IPS-20b (cell line): ENCODE data around the gene CACNB4.

Experiments
- H3K27ac ChIP-seq: one replicate; pipeline ENCODE4 v1.5.1; 2013; ENCODE audit warnings: low read length
- H3K27me3 ChIP-seq: 2 replicates; pipeline ENCODE4 v1.6.1; 2013; ENCODE audit warnings: mild to moderate bottlenecking, low read length, inconsistent platforms; ENCODE audit not compliant: insufficient read depth
- H3K36me3 ChIP-seq: 2 replicates; pipeline ENCODE4 v1.6.1; 2013; ENCODE audit warnings: low read depth, mild to moderate bottlenecking, inconsistent platforms, low read length, moderate library complexity; ENCODE audit not compliant: insufficient read depth
- H3K4me1 ChIP-seq: 2 replicates; pipeline ENCODE4 v1.6.1; 2013; ENCODE audit warnings: mild to moderate bottlenecking, control low read depth, inconsistent platforms, low read length, moderate library complexity; ENCODE audit not compliant: insufficient read depth
- H3K4me3 ChIP-seq: 2 replicates; pipeline ENCODE4 v1.5.1; 2013; ENCODE audit warnings: mild to moderate bottlenecking, low read length, inconsistent platforms
- H3K9ac ChIP-seq: 2 replicates; pipeline ENCODE4 v1.6.1; 2013; ENCODE audit warnings: low read depth, mild to moderate bottlenecking, inconsistent platforms, low read length, moderate library complexity
- H3K9me3 ChIP-seq: 2 replicates; pipeline ENCODE4 v1.6.1; 2013; ENCODE audit warnings: mild to moderate bottlenecking, low read depth, low read length, inconsistent platforms; ENCODE audit not compliant: insufficient read depth

CACNB4 gene

DNA sequence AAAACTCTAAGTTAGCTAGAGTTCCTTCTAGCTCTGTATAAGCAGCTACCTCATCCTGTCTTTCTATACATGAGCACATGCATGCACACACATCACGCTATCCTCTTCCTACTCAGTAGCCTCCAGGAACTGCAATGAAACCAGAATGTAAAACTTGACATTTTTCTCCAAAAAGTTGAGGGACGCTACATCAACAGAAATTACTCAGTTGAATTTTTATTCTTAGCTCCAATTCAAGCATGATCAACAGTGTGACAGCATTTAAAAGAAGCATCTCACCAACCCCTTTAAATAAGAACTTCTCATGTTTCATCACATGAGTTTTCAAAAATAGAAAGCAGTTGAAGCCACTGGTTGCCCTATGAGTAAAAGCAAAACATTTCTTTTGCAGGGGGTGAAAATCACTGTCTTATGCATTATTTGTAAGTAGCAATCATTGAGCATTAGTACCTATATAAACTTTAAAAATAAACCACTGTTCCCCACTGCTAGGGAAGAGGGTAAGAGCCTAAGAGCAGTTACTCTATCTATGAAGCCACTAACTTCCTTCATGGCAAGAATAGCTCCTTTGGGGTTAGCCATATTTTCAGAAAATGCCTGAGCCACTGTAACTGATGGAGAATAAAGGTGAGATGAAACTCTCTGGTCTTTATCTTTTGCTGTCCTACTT, 192.7 kb downstream of the CACNB4 start:
- H3K27me3 ChIP-seq = no peaks in the 10 kb centered on the region
- no peak overlapping the region for H3K9ac ChIP-seq

DNA sequence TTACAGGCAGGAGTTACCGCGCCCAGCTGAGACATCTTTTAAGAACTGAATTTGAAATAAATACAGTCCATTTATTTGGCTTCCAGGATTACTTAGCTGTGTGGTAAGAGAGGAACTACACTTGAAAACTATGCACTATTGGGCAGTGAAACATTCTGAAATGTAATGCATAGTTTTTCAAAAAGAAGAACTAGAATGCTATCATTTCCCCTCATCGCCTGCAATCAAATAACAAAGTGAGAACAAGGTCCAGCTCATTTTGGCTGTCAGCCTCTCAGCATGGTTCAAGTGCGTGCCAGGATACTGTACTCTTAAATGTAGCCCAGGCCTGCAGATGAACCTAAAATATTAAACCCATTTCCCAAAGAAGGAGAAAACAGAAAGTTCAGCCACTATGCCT, 194.0 kb downstream of the CACNB4 start:
- Histone ChIP-seq H3K27me3 (no peaks in the 10 kb centered on the region), H3K9ac (no peak overlapping the region), H3K4me1 (peaks cover 7% of the 10 kb centered on the region; the same call in 1 of the 2 replicates), H3K36me3 (no peaks in the 10 kb centered on the region), H3K4me3 (no peak overlapping the region), H3K27ac (no peak overlapping the region), H3K9me3 (no peaks in the 10 kb centered on the region)

More for the DNA sequence above, 192.7 kb downstream of the CACNB4 start:
- H3K9me3 ChIP-seq = no peaks in the 10 kb centered on the region
- peaks cover 7% of the 10 kb centered on the region; the same call in 1 of the 2 replicates for H3K4me1 ChIP-seq
- H3K4me3 ChIP-seq = no peak overlapping the region
- H3K36me3 ChIP-seq = no peaks in the 10 kb centered on the region
- H3K27ac ChIP-seq = no peak overlapping the region

DNA sequence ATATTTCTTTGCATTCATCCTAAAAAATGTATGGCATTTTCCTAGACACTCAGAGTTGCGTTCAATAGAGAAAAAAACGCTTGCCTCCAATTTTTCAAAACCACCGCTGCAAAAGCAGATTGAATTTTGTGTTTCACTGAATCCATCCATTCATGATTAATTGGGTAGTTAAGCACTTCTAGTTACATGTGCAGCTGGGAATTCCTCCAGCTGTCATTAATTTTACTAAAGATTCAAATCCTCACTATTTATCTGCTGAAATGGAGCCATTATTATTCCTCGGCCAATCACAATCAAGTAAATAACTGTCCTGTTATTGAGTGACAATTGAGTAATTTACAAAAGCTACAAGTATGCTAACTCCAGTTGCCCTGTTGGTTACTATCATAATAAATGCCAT, 194.8 kb downstream of the CACNB4 start:
- H3K4me3 ChIP-seq = no peak overlapping the region
- H3K9ac ChIP-seq = no peak overlapping the region
- H3K4me1 ChIP-seq = peaks cover 7% of the 10 kb centered on the region; the same call in 1 of the 2 replicates
- no peaks in the 10 kb centered on the region for H3K27me3 ChIP-seq
- H3K27ac ChIP-seq = no peak overlapping the region
- no peaks in the 10 kb centered on the region for H3K9me3 ChIP-seq
- no peaks in the 10 kb centered on the region for H3K36me3 ChIP-seq

DNA sequence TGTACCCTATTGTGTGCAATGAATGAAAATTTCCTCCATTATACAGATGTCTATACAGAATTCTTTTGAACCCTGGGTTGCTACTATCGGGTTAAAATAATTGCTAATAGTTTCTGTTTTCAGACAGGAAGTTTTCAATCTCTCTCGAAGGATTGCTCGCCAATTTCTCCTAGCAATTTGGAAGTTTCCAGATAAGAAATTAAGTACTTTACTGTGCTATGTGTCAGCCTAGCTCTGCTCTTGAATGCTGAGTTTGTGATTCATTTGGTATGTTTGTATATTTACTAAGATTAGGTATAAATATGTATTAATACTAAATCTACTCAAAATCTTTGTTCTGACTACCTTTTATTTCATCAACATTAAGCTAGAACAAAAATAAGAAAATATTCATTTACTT, 196.0 kb downstream of the CACNB4 start:
- H3K36me3 ChIP-seq = no peaks in the 10 kb centered on the region
- no peaks in the 10 kb centered on the region for H3K9me3 ChIP-seq
- no peak overlapping the region for H3K27ac ChIP-seq
- H3K27me3 ChIP-seq = no peaks in the 10 kb centered on the region
- no peak overlapping the region for H3K4me3 ChIP-seq
- H3K4me1 ChIP-seq = no peaks in the 10 kb centered on the region
- no peak overlapping the region for H3K9ac ChIP-seq

DNA sequence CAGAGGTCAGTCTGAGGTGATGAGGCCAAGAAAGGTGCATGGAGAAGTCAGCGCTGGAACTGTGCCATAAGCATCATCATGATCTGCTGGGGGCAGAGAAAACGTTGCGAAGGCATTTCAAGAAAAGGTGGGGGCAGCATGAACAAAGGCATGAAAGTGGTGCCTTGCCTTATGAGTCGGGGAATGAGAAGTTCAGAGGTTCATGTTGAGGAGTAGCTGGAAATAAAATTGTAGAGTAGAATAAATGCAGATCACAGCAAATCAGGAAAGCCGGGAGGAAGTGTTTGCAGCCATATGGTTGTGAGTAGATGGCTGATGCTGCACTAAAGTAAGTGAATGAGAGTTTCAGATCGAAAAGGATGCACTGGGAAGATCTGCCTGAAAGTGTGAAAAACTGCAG, 198.5 kb downstream of the CACNB4 start:
- no peaks in the 10 kb centered on the region for H3K4me1 ChIP-seq
- no peaks in the 10 kb centered on the region for H3K27me3 ChIP-seq
- no peak overlapping the region for H3K4me3 ChIP-seq
- no peak overlapping the region for H3K9ac ChIP-seq
- no peaks in the 10 kb centered on the region for H3K9me3 ChIP-seq
- no peaks in the 10 kb centered on the region for H3K36me3 ChIP-seq
- no peak overlapping the region for H3K27ac ChIP-seq

DNA sequence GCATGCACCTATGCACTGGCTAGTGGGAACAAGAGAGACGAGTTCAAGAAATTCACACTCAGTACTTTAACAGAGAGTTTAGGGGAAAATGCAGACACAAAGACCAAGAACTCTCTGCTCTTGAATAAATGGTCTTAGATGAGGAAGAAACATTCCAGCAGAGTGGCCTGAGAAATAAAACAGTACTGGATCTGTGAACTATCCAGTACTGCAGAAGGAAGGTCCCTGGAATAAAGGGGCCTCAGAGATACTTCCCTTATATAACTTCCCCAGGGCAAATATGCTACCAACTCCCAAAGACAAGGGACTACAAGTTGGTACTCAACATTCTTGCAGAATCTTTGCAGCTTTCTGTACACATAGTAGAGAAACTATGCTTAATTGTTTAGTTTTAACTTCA, 199.7 kb downstream of the CACNB4 start:
- no peaks in the 10 kb centered on the region for H3K36me3 ChIP-seq
- no peak overlapping the region for H3K27ac ChIP-seq
- no peak overlapping the region for H3K9ac ChIP-seq
- H3K27me3 ChIP-seq = no peaks in the 10 kb centered on the region
- H3K9me3 ChIP-seq = peaks cover 5% of the 10 kb centered on the region; the same call in 1 of the 2 replicates
- no peaks in the 10 kb centered on the region for H3K4me1 ChIP-seq
- no peak overlapping the region for H3K4me3 ChIP-seq

DNA sequence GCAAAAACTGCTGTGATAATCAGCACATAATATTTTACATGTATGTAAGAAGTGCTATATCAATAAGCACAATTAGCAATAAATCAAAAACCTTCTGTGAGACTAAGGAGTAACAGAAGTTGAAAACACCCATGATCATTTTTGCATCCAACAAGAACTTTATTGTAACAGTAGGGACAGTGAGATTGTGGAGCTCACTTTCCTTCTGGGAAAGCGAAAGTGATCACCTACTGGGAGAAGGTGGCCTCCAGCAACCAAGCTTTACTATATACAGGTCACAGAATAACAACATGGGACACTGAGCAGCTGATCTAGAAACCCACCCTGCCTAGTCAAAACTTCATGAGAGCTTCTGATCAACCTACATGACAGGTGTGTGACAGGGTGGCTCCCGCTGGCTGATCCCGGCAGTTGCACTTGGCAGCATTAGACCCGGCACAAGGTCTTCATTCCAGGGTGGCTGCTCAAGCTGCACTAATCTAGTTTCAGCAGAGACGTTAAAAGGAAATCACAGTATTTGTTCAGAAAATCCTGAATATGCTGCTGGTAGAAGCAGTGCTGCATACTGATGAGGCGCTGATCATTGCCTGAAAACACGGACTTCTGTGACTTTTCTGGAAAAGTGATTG, 207.2 kb downstream of the CACNB4 start:
- Histone ChIP-seq H3K36me3 (no peaks in the 10 kb centered on the region), H3K9me3 (peaks cover 5% of the 10 kb centered on the region; the same call in 1 of the 2 replicates), H3K9ac (no peak overlapping the region), H3K27ac (no peak overlapping the region), H3K4me1 (no peaks in the 10 kb centered on the region), H3K27me3 (no peaks in the 10 kb centered on the region), H3K4me3 (no peak overlapping the region)

DNA sequence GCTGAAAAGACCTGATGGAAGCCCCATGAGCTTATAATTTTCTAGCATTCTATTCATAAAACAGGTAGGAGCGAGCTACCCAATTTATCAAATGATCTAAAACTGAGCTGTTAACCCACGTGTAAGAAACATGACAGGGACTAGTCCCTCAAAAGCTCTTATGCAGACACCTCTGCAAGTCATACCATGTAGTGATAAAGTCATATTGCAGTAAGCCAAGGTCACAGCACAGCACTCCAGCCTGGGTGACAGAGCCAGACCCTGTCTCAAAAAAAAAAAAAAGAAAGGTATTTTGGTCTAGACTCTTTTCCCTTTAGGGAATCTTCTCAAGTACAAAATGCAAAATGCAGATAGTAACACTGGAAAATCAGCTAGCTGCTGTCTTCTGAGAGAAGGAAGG, 211.7 kb downstream of the CACNB4 start:
- Histone ChIP-seq H3K9ac (no peak overlapping the region), H3K36me3 (no peaks in the 10 kb centered on the region), H3K27ac (no peak overlapping the region), H3K4me1 (no peaks in the 10 kb centered on the region), H3K4me3 (no peak overlapping the region), H3K9me3 (no peaks in the 10 kb centered on the region), H3K27me3 (no peaks in the 10 kb centered on the region)

DNA sequence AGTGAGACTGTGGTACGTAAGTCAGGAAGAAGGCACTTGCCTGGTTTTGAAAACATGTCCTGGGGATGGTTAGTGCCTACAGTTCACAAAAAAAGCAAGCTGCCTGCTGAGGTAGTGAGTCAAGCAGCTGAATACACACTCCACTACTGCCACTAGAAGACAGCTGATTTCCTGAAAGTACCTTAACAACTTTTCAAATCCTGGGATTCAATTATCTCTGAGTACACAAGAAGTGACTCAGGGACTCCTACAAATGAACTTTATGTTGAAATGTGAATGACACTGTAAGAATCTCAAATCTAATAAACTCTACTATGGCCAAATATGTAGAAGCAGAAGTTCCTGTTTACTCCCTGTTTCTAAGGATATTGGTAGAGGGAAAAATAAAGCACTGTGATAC, 212.6 kb downstream of the CACNB4 start:
- H3K9ac ChIP-seq = no peak overlapping the region
- no peaks in the 10 kb centered on the region for H3K9me3 ChIP-seq
- no peak overlapping the region for H3K4me3 ChIP-seq
- no peaks in the 10 kb centered on the region for H3K4me1 ChIP-seq
- no peaks in the 10 kb centered on the region for H3K36me3 ChIP-seq
- no peaks in the 10 kb centered on the region for H3K27me3 ChIP-seq
- no peak overlapping the region for H3K27ac ChIP-seq

DNA sequence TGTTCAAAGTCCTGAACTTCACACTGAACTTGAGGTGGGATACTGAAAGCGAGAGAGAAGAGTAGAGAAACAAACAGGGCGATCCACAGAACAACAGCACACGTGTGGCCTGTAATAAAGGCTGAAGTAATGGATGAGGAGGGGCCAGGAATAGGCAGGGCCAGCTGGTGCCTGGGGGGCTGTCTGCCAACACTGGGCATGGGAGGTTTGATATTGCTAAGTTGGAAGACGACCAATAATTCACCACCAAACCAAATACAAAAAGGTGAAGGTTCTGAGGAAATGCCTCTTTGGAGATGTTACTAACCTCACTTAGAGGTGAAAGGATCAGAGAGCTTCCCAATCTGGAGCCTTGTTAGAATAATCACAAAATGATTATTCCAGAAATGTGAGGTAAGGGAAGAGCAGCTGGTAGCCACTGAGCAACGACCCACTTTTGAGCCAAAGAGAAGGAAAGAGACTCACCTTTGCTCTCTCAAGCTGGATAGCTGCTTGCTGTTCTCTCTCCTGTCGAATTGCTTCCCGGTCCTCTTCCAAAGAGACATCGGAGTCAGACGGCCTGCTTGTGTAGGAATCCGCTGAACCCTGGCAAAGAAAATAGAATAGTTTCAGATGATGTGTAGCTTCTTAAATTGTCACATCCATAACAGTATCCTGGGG, 215.9 kb downstream of the CACNB4 start:
- Histone ChIP-seq H3K27ac (no peak overlapping the region), H3K27me3 (no peaks in the 10 kb centered on the region), H3K9ac (no peak overlapping the region), H3K4me3 (no peak overlapping the region), H3K36me3 (no peaks in the 10 kb centered on the region), H3K4me1 (peaks cover 5% of the 10 kb centered on the region; the same call in 1 of the 2 replicates), H3K9me3 (no peaks in the 10 kb centered on the region)

DNA sequence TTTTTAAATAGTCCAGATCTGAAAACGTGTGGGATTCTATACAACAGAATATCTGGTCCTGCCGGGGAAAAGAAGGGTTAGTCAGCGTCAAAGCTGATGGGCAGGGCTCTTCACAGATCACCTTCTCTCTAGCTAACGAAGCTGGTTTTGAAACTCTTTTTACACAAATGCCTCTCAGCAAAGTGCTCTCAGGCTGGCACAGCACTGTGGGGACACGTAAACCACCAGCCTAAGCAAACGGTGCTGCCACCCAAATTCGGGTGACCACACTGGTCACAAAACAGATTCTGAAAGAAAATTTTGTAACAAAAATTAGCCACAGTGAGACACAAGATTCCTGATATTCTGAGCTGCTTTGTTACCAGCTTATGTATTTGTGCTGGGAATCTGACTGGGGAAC, 217.5 kb downstream of the CACNB4 start:
- peaks cover 5% of the 10 kb centered on the region; the same call in 1 of the 2 replicates for H3K4me1 ChIP-seq
- H3K36me3 ChIP-seq = no peaks in the 10 kb centered on the region
- H3K27ac ChIP-seq = no peak overlapping the region
- no peaks in the 10 kb centered on the region for H3K9me3 ChIP-seq
- H3K9ac ChIP-seq = no peak overlapping the region
- no peaks in the 10 kb centered on the region for H3K27me3 ChIP-seq
- H3K4me3 ChIP-seq = no peak overlapping the region

DNA sequence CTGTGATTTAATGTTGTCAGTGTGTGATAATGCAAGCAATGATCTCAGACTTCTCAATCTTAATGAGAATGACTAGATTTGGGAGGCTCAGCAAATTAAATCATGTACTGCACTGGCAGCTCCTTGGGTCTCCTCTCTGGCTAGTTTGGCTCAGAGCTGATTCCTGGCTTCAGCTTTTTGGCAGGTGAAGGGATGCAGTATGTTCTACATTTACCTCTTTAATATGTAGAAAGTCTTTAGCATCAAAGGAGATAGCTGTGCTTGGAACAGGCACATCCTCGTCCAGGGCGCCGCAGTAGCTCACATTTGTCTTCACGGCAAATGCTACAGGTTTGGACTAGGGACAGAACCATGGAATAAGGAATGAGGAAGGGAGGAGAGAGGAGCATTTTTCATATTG, 218.3 kb downstream of the CACNB4 start:
- Histone ChIP-seq H3K9me3 (no peaks in the 10 kb centered on the region; the same call in 1 of the 2 replicates), H3K36me3 (no peaks in the 10 kb centered on the region), H3K4me1 (peaks cover 5% of the 10 kb centered on the region; the same call in 1 of the 2 replicates), H3K27me3 (no peaks in the 10 kb centered on the region), H3K27ac (no peak overlapping the region), H3K4me3 (no peak overlapping the region), H3K9ac (no peak overlapping the region)
